Stimulated activated CD8-positive, alpha-beta memory T cell treated with anti-CD3 and anti-CD28 coated beads, Interleukin-12 subunit alpha, Interleukin-12 subunit beta, amount 100 ng/mL, for 4 hours (primary cell): ENCODE measurements around the gene CD2AP.
"Not testable (repeated sequence)": the region's sequence is repeated elsewhere in the genome, so short reads cannot be mapped to it uniquely, and the experiment has no call there.

Experiments used
- DNase-seq: peaks from one replicate; pipeline ENCODE4 v3.0.0-alpha.2; 2020; ENCODE audit warnings: low read depth

Gene CD2AP, protein sequence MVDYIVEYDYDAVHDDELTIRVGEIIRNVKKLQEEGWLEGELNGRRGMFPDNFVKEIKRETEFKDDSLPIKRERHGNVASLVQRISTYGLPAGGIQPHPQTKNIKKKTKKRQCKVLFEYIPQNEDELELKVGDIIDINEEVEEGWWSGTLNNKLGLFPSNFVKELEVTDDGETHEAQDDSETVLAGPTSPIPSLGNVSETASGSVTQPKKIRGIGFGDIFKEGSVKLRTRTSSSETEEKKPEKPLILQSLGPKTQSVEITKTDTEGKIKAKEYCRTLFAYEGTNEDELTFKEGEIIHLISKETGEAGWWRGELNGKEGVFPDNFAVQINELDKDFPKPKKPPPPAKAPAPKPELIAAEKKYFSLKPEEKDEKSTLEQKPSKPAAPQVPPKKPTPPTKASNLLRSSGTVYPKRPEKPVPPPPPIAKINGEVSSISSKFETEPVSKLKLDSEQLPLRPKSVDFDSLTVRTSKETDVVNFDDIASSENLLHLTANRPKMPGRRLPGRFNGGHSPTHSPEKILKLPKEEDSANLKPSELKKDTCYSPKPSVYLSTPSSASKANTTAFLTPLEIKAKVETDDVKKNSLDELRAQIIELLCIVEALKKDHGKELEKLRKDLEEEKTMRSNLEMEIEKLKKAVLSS

GRCh38 chr6:47477497-47478232 is at the start of gene CD2AP:
Gene CD2AP, plus strand, starts transcription at chr6:47477789. Its CDS starts 456 bp downstream, at chr6:47478245.
- peak; percentile 85 for DNase-seq

DNA sequence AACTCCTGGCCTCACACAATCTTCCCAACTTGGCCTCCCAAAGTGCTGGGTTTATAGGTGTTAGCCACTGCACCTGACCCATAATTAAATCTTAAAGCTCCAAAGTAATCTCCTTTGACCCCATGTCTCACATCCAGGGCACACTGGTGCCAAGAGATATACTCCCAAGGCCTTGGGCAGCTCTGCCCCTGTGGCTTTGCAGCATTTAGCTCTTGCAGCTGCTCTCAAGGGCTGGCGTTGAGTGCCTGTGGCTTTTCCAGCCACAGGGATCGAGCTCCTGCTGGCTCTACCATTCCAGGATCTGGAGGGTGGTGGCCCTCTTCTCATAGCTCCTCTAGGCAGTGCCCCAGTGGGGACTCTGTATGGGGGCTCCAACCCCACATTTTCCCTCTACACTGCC is 49.3 kb upstream of the CD2AP start:
- DNase-seq = no peak

- DNase-seq = no peak
Measured at GRCh38 chr6:47428746-47429664, 48.6 kb upstream of the CD2AP start.

DNA sequence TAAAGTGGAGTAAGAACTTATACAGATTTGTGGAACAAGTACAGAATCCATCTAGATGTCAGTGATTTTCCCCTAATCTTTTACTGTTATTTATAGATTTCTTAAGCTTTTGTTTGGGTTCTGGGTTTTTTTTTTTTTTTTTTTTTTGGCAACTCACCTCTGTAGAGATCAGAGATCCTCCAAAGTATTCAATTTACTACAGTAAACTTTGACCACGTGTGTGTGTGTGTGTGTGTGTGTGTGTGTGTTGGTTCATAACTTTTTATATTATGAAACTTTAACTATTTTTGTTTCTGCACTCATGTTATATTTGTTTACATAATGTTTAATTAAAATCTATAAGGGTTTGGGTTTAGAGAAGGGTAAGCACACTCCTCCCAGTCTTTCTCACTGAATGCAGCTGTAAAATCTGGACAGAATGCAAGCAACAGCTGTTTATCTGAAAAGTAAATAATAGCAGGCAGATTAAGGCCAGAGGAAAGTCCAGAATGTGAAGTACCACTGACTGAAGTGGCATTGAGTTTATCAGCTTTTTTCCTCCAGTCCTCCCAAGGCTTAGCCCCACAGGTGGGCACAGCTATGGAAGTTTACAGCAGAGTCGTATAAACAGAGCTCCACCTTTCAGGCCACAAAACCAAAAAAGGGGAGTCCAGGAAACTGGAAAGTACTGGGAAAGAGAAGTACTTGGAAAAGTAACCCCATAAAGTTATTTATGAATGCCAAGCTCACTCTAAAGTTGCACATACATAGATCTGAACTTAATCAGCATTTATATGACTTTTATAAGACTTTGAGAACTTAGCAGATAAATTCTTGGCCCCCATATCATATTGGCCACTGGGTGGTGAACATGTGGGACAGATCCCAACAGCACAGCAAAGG is 43.0 kb upstream of the CD2AP start:
- no peak for DNase-seq

DNA sequence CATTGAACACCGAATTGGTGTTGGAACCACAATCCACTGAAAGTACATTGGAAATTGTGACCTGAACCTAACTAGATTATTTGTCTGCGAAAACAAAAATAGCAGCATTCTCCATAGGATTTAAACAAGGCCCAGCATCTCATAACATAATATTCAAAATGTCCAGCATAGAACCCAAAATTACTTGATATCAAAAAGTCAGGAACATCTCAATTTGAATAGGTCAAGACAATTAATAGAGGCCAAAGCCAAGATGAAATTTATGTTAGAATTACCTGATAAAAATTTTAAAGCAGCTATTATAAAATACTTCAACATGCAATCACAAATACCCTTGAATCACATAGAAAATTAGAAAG is 42.4 kb upstream of the CD2AP start:
- no peak for DNase-seq

- no peak for DNase-seq
Measured at GRCh38 chr6:47437592-47437991, 40.0 kb upstream of the CD2AP start.

DNA sequence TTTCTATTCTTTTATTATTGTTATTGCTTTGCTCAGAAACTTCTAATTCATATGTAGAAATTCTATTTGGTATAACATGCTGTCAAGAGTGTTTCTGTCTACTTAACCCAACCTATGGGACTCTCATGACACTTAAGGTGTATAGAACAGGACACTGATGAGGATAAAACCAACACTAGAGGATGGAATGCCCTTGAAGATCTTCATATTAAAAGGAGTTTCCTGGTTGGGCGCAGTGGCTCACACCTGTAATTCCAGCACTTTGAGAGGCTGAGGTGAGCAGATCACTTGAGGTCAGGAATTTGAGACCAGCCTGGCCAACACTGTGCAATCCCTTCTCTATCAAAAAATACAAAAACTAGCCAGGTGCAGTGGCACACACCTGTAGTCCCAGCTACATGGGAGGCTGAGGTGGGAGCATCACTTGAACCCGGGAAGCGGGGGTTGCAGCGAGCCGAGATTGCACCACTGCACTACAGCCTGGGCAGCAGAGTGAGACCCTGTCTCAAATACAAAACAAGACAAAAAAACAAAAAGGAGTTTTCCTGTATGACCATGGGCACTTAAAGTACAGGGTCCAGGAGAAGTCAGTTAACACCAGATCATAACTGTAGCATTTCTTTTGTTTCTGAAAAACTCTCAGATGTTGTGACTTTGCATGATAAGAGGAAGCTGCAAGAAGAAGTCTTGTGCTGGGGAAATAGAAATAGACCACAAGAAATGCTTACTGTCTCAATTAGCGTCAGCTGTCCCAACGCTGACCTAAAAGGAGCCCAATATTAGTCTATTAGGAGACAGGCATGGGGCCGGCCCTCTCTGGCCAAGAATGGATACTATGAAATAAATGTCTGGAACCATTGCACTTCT is 38.9 kb upstream of the CD2AP start:
- DNase-seq = no peak

GRCh38 chr6:47439348-47439668 is 38.3 kb upstream of the CD2AP start:
- no peak for DNase-seq

- DNase-seq = no peak
Measured at GRCh38 chr6:47440719-47441118, 36.9 kb upstream of the CD2AP start.

GRCh38 chr6:47444964-47445363 is 32.6 kb upstream of the CD2AP start:
- DNase-seq = not testable (repeated sequence)

GRCh38 chr6:47446669-47447330 is 30.8 kb upstream of the CD2AP start:
- DNase-seq = no peak

DNA sequence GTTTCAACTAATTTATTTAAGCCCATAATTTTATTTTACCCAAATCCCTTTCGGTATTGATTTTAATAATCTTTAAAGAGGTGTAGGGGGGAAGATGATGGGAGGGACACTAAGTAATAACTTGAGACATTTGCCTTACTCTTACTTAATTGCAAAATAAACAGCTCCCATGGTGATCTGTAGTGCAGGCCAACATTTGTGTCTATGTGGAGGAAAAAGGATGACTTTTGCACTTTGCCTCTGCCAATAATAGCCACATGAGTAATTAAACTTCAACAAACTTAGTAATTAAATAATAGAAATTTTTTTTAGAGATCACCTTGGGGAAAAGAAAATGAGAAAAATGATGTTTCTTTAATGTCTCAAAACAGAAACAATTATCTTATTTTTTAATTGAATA is 29.9 kb upstream of the CD2AP start:
- DNase-seq = no peak

DNA sequence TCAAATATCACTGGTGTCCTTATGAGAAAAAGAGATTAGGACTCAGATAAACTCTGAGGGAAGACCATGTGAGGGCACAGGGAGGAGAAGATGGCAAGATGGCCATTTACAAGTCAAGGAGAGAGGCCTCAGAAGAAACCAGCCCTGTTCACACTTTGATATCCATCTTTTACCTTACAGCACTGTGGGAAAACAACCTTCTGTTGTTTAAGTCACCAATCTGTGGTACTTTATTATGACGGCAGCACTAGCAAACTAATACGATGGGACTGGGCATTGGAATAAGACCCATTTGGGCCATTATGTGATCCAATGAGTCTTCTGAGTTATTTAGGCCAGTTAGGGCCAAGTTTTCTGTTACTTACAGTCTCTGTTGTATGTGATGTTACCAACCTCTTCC is 26.4 kb upstream of the CD2AP start:
- DNase-seq = no peak

DNA sequence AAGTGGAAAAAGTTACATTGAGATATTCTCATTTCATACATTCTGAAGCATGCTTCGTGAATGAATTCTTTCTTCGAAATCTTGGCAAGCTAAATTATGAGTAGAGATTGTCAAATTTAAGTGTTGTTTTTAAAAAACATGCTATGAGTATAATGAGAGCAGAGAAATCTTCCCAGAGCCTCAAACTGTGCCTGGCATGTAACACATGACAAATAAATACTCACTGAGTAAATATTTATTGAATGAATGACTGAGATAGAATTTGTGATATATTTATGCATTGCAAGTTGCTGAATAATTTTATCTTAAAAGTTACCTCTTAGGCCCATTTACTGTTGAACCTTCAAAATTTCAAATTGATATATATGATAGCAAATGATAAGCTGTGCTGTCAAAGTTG is 24.7 kb upstream of the CD2AP start:
- DNase-seq = no peak

GRCh38 chr6:47453372-47453936 is 24.1 kb upstream of the CD2AP start:
- DNase-seq = no peak

- no peak for DNase-seq
Measured at GRCh38 chr6:47454713-47455396, 22.7 kb upstream of the CD2AP start.

DNA sequence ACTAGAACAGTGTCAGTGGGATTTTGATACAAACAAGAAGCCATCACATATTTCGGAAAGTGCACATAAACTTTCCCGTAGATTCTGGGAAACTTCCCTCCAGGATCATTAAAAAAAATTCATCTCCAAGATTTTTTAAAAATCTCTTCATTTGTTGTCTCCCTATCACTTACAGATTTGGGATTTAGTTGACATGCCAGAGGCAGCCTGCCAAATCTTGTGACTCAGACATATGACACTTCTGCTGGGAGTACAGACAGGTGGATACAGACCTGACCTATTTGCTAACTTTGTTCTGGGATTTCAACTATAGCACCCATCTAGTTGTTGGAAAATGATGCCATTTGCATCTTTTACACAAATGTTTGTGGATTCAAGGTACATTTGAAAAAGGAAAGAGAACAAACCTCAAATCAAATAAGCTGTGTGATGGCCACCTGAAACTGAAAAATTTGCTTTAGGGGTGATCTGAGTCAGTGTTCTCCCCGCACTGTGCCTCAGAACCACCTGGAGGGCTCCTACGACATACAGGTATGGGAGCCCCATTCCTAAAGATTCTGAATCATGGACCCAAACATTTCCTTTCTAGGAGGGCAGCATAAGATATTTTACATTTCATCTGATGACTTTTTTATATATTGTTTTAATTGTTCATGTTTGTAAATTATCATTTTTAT is 21.9 kb upstream of the CD2AP start:
- no peak for DNase-seq

DNA sequence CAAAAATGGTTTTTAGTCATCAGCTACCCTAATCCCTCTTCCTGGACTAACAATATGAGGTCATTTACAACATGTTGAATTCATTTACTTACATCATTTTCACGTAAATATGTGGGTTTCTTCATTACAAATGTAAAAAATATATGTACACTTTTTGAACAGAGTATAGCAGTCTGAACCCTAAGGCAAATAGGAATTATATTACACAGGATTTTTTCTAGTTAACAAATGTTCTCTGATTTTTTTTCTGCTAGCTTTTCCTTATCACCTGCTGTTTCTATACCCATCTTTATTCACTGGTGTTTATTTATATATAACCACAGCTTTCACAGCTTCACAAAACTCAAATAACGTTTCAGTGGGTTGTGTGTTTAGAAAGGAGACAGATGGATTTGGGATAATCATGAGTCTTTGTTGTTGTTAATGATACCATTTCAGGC is 21.0 kb upstream of the CD2AP start:
- no peak for DNase-seq
